Skeletal muscle satellite cell (primary cell): Measurements from ENCODE around the gene VIT.

Experiments
- H3K27me3 ChIP-seq: 2 replicates; pipeline ENCODE4 v1.7.0; 2013; ENCODE audit warnings: low read length; ENCODE audit not compliant: control insufficient read depth, insufficient read depth
- H3K36me3 ChIP-seq: 2 replicates; pipeline ENCODE4 v1.7.0; 2013; ENCODE audit warnings: mild to moderate bottlenecking, control low read depth, low read length; ENCODE audit not compliant: insufficient read depth
- H3K4me1 ChIP-seq: 2 replicates; pipeline ENCODE4 v1.7.0; 2013; ENCODE audit warnings: low read length; ENCODE audit not compliant: control insufficient read depth, insufficient read depth
- H3K4me2 ChIP-seq: 2 replicates; pipeline ENCODE4 v1.7.0; 2013; ENCODE audit warnings: mild to moderate bottlenecking, low read length
- H3K4me3 ChIP-seq: 2 replicates; pipeline ENCODE4 v1.7.0; 2013; ENCODE audit warnings: low read length
- H3K9ac ChIP-seq: 2 replicates; pipeline ENCODE4 v1.7.0; 2013; ENCODE audit warnings: mild to moderate bottlenecking, low read depth, low read length, moderate library complexity
- H3K9me3 ChIP-seq: replicated peaks from 2 replicates; pipeline ENCODE4 v1.7.0; 2013; ENCODE audit warnings: mild to moderate bottlenecking, control low read depth, low read length

Gene VIT

DNA sequence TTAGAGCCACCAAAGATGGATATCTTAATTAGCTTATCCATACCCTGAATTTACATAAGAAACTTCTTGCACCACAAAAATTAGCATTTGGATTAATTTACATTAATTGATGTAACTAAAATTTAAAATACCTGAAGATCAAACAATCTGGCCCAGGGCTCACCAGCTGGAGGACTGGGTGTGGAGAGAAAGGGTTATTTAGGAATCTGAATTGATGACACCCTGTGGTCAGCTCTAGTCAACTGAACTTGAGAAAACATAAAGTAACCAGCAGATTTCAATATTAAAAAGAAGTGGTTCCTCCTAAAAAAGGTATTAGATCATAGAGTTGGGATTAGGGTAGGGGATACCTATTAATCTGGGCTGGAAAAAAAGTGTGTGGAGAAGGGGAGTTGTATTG is 147.3 kb downstream of the VIT start:
- H3K36me3 ChIP-seq: peaks cover 20% of the 10 kb centered on the region
- no peak overlapping the region for H3K4me3 ChIP-seq
- H3K4me2 ChIP-seq: no peak overlapping the region
- no peaks in the 10 kb centered on the region for H3K4me1 ChIP-seq
- H3K9ac ChIP-seq: no peak overlapping the region
- H3K9me3 ChIP-seq: no peaks in the 10 kb centered on the region
- no peaks in the 10 kb centered on the region for H3K27me3 ChIP-seq

- Histone ChIP-seq H3K9ac (no peak overlapping the region), H3K27me3 (no peaks in the 10 kb centered on the region), H3K36me3 (peaks cover 37% of the 10 kb centered on the region), H3K4me1 (no peaks in the 10 kb centered on the region), H3K9me3 (no peaks in the 10 kb centered on the region), H3K4me2 (no peak overlapping the region), H3K4me3 (no peak overlapping the region)
Measured at GRCh38 chr2:36849265-36849664, 152.8 kb downstream of the VIT start.

- H3K9me3 ChIP-seq: no peaks in the 10 kb centered on the region
- H3K4me3 ChIP-seq: no peak overlapping the region
- H3K4me2 ChIP-seq: no peak overlapping the region
- no peak overlapping the region for H3K9ac ChIP-seq
- no peaks in the 10 kb centered on the region for H3K27me3 ChIP-seq
- no peaks in the 10 kb centered on the region for H3K4me1 ChIP-seq
- peaks cover 39% of the 10 kb centered on the region for H3K36me3 ChIP-seq
Measured at GRCh38 chr2:36854241-36854640, 157.7 kb downstream of the VIT start.

DNA sequence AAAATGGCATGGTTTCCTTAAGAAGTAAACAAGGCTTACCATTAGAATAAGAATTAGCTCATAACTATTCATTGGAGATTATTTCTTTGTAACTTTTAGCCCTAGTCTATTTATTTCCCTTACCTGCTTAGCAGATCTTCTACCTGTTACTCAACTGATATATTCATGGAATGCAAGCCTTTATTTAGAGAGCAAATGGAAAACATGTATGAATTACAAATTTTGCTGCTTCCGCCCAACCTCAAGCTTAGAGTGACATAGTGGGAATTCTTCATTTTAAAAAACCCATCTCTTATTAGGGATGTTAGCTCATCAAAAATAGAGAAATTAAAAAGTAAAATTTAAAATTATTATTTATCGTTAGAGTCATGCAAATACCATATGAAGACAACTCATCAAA is 158.9 kb downstream of the VIT start:
- H3K9ac ChIP-seq: no peak overlapping the region
- peaks cover 34% of the 10 kb centered on the region for H3K36me3 ChIP-seq
- no peaks in the 10 kb centered on the region for H3K9me3 ChIP-seq
- H3K27me3 ChIP-seq: no peaks in the 10 kb centered on the region
- H3K4me2 ChIP-seq: no peak overlapping the region
- H3K4me1 ChIP-seq: no peaks in the 10 kb centered on the region
- no peak overlapping the region for H3K4me3 ChIP-seq

DNA sequence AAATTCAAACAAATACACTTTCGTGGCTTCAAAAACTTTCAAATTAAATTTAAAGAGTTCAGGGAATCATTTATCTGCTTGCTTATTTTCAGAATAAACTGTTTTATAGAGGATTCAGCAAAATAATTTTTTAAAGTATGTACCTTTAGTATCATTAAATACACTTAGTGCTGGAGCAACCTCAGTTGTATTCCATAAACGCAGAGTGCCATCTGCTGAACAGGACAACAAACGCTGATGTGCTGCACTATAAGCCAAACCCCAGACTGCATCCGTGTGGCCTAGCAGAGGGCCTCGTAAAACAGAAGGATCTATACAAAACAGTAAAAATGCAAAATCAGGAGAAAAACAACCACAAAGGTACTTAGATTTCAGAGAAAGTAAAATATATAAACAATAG is 161.2 kb downstream of the VIT start:
- Histone ChIP-seq H3K9me3 (no peaks in the 10 kb centered on the region), H3K27me3 (no peaks in the 10 kb centered on the region), H3K4me2 (no peak overlapping the region), H3K4me3 (no peak overlapping the region), H3K36me3 (peaks cover 31% of the 10 kb centered on the region), H3K9ac (no peak overlapping the region), H3K4me1 (no peaks in the 10 kb centered on the region)

DNA sequence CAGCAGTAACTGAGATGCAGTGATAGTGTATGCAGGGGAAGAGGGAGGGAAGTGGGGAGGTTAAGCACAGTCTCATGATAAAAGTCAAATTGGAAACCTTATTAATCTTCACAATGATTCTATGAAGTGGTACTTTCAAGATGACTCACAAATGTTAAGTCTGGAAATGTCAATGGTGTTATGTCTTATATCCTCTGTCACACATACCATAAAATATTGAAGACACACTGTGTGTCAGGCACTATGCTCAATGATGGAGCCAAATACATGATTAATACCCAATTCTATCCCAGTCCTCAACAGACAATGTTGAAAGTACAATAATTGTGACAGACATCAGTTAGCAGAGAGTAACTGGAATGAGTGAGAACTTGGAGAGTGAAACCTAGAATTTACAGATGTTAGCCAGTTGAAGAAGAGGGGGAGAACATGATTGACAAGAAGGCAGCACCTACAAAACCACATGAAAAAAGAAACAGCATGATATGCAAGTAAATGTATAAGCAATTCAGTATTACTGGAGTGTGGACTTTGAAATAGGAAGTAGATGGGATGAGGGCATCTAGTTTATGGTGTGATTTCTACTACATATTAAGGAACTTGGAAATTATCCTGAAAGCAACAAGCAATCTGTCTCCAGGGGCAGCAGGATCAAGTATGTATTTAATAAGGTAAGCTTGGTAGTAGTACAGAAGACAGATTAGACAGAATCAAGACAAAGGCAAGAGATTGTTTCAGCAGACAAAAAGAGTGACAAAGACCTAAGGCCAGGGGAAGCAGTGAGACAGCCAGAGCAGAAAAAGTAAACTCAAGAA is 162.3 kb downstream of the VIT start:
- no peak overlapping the region for H3K9ac ChIP-seq
- H3K4me3 ChIP-seq: no peak overlapping the region
- H3K36me3 ChIP-seq: peaks cover 24% of the 10 kb centered on the region
- H3K4me1 ChIP-seq: no peaks in the 10 kb centered on the region
- no peak overlapping the region for H3K4me2 ChIP-seq
- H3K9me3 ChIP-seq: no peaks in the 10 kb centered on the region
- H3K27me3 ChIP-seq: no peaks in the 10 kb centered on the region

GRCh38 chr2:36859366-36859792 is 162.9 kb downstream of the VIT start:
- Histone ChIP-seq H3K27me3 (no peaks in the 10 kb centered on the region), H3K4me2 (no peak overlapping the region), H3K9me3 (no peaks in the 10 kb centered on the region), H3K36me3 (peaks cover 23% of the 10 kb centered on the region), H3K9ac (no peak overlapping the region), H3K4me1 (no peaks in the 10 kb centered on the region), H3K4me3 (no peak overlapping the region)

DNA sequence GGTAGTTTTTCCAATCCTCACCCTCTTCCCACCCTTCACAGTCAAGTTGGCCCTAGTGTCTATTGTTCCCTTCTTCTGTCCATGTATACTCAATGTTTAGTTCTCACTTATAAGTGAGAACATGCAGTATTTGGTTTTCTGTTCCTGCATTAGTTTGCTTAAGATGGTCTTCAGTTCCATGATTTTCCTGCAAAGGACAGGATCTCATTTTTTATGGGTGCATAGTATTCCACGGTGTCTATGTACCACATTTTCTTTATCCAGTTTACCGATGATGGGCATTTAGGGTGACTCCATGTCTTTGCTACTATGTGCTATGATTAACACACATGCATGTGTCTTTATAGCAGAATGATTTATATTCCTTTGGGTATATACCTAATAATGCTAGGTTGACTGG is 165.4 kb downstream of the VIT start:
- H3K9ac ChIP-seq: no peak overlapping the region
- no peaks in the 10 kb centered on the region for H3K4me1 ChIP-seq
- H3K36me3 ChIP-seq: peaks cover 21% of the 10 kb centered on the region
- H3K27me3 ChIP-seq: no peaks in the 10 kb centered on the region
- no peak overlapping the region for H3K4me3 ChIP-seq
- H3K4me2 ChIP-seq: no peak overlapping the region
- H3K9me3 ChIP-seq: no peaks in the 10 kb centered on the region
